UCSD-AML1 (cell line): ENCODE results near the gene PHACTR1.
"Not testable (repeated sequence)": the region's sequence is repeated elsewhere in the genome, so short reads cannot be mapped to it uniquely, and the experiment has no call there.

Experiments
- DNase-seq: peaks from one replicate; lab custom pipeline; 2025; ENCODE audit not compliant: unreplicated experiment; lab: John Stamatoyannopoulos, UW

PHACTR1 gene

DNA sequence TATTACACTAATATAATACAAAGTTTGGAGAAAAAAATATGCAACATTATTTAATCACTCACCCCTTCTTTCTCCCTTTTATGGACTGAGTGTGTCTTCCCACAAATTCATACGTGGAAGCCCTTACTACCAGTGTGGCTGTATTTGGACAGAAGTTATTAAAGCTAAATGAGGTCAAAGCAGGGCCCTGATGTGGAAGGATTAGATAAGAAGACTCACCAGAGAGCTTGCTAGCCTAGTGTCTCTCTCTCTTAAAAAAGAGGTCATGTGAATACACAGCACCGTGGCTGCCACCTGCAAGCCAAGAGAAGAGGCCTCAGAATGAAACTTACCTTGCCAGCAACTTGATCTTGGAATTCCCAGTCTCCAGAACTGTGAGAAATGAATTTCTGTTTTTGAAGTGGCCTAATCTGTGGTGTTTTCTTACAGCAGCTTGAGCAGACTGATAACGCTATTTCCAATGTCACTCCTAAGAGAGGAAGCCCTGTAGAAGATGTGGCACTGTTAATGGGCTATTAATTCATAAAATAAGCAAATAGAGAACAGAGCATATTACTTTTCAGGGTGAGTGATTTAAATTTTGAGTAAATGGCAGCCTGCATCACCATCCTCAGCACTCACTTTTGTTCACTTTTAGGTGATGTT is 378.3 kb downstream of the PHACTR1 start:
- DNase-seq, result no peak

DNA sequence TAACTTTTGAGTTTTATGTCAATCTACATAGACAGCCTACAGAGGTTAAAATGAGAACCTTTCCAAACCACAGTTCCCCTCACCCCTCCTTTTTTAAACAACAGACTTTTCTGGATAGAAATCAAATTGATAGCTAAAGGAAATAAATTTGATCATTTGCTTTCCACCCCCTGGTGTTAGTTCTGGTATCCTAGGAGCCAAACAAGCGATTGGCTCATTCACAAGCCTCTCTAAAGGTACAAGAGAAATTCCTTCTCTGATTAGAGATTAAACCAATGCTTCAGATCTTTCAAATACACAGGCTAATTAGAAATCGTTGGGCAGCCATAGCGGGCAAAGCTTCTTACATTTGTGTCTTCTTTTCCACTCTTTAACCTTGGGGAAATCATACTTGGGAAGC is 379.5 kb downstream of the PHACTR1 start:
- no peak for DNase-seq

DNA sequence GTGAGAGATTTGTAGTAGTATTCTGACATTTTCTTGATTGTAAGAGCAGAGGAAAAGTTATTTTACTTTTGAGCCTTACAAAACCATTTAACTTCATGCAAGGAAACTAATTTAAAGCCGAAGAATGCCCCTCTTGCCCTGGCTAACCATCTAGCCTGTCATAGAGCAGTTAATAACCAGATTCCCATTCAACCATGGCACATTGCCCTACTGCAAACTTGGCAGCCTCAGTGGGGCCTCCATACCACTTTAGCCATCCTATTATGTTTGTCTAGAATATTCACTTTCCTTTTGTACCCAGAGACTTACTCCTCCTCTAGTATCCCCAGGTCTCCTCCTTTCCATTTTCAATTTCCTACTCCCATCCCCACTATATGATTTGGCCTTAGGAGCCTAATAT is 380.9 kb downstream of the PHACTR1 start:
- no peak for DNase-seq

DNA sequence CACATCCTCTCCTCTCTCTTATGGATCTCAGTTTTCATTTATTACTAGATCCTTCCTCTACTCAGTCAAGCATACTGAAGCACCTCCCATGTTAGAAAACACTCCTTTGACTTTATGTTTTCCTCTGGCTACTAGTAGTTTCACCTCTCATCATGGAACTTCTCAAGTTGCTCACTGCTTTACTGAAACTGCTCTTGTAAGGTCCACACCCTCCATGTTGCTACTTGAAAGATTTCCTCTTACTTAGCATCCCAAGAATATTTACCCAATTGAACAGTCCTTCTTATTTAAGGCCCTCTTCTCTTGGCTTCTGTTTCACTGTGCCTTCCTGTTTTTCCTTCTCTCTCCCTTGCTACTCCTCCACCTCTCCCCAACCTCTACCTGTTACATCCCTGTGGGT is 381.4 kb downstream of the PHACTR1 start:
- no peak for DNase-seq

DNA sequence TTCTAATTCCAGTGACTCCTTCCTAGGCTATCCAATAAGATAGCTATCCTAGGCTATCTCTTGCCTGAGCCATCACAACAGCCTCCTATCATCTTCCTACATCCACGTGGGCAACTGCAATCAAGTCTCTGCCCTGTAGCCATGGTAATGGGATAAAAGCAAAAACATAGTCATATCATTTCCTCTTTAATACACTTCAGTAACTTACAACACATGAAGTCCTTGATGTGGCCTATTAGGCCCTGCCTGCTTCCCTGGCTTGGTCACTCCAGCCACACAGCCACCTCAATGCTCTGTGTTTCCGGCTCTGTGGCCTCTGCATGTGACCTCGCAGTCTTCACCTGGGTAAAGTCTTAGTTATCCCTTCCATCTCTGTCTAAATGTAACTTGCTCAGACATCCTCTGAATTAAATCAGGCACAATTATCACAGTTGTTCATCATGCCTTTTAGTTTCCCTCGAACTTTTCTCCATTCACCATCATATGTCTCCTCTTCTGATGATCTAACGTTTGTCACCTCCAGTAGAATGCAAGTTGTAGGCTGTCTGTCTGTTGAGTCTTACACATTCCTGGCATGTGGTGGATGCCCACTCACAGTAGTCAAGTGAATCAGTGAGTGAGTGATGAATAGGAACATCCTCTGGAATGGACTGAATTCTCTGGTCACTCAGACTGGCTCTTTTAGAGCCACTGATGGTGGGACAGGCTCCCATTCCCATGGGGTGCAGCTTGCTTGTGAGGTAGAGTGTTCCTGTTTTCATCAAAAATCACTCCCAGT is 382.4 kb downstream of the PHACTR1 start:
- no peak for DNase-seq

DNA sequence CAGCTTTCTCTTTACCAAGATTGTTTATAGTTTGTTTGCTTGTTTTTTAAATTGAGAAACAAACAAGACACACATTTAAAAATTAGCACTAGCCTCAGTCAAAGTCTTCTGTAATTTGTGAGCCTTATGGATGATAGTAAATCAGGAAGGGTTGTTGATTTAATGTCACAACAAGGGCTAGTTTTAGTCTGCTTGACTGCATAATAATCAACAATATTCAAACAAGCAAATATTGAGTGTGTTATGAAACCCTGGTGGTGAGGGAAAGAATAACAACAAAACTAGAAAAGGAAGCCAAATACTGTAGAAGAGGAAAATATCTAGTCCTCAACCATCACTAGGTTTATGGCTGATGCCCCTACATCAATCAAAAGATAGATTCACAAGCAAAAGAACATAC is 383.2 kb downstream of the PHACTR1 start:
- no peak for DNase-seq

DNA sequence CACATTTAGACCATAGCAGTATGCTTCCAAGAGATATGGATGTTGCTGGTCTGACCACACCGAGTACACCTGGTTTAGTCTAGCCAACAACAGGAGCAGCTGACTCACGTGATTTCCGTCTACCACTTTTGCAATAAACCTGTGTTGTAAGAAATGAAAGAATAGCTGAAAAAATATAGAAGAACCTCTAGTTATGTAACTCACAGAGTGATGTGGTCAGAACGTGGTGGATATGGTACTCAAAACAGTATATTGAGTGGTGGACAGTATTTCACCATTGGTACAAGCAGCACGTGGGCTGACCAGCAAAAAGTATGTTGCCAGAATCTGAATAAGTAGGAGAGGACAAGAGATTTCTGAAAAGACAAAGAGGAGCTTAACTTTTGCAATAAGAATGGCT is 384.8 kb downstream of the PHACTR1 start:
- DNase-seq, result no peak

DNA sequence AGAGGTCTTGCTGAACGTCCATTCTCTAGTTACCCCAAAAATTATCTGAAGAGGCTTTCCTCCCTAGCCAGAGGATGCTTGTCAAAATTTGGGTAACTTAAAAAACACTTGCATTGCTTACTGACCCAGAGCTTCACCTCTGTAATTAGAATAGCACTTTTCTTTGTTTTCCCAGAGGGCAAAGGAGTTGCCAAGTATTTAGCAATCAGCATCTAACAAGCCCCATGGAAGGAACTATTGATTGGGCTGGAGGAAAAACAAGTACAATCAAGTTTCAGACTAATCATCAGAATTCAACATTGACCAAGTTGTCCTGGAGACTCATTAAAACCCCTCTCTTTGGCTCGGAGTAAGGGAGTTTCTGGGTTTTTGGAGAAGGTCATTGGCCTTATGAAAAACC is 385.4 kb downstream of the PHACTR1 start:
- no peak for DNase-seq

DNA sequence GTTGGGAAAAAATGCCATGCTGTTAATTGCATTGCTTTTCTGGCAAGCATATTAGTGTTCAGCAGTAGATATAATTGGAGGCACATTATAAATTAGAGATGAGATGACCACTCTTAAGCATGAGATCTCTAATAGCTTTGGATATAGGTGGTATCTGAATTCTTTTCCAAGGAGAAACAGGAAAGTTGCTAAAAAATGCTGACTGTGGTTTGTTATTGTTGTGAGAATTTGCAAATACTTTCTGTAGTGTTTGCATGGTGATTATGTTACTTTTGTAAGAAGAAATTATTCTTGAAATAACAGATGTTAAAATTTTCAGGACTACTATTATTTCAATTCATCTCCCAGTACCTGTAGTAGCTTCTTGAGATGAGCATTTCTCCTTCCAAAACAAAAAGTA is 386.6 kb downstream of the PHACTR1 start:
- no peak for DNase-seq

DNA sequence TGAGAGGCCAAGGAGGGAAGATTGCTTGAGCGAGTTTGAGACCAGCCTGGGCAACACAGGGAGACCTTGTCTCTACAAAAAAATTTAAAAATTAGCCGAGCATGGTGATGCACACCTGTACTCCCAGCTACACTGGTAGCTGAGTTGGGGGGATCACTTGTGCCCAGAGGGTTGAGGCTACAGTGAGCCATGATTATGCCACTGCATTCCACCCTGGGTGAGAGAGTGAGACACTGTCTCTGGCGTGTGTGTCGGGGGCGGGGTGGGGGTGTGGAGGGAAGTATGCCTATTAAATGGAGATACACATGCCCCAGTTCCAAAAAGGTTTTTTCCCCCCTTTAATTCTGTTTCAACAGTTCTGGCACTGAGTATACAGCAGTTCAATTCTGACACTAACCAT is 388.6 kb downstream of the PHACTR1 start:
- DNase-seq, result no peak

DNA sequence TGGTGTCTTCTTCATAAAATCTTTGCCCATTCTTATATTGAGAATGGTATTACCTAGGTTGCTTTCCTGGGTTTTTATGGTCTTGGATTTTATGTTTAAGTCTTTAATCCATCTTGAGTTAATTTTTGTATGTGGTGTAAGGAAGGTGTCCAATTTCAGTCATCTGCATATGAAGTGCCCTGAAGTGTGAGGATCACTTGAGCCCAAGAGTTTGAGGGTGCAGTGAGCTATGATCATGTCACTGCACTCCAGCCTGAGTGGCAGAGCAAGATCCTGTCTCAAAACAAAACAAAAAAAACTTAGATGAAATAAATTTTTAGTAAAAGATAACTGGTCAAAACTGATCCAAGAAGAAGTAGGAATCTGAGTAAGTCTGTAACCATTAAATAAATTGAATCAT is 396.4 kb downstream of the PHACTR1 start:
- DNase-seq, result no peak

DNA sequence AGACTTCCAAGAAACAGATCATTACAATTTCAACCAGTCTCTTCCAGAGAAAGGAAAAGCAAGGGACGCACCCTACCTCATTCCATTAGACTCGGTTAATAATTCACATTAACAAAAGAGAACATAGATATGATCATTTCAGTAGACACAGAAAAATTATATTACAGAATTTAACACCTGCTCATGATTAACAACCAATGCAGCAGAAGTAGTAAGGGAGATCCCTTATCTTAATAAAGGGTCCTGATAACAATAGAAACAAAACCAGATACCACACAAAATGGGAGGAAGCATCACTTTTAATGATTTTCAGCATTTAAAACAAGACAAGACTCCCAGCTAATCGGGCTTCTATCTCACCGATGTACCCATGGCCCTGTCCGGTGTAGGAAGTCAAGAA is 396.8 kb downstream of the PHACTR1 start:
- DNase-seq, result no peak

DNA sequence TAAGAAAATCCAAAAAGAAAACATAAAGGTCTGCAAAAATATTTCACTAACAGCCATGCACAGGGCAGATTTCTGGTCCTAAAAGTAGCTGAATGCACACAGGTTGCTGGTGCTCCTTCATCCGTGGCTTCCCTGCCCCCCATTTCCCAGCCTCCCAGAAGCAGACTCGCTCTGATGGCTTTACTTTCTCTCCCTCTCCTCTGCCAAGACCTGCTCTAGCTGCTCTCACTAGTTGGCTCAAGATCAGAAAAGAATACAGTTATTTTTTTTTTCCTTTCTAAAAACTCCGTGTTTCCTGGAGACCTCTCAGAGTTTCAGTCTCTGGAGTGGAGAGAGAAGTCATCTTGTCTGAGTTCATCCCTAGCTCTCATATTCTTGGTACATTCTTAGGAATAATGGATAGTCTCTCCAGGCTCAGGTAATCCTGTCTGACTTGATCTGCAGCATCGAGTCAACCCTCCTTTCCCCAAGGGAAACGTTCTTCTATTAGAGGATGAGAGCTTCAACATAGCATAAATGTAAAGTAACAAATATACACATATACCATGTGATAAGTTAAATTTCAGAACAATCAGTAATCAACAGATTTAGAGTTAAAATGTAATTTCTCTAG is 397.5 kb downstream of the PHACTR1 start:
- DNase-seq, result no peak

DNA sequence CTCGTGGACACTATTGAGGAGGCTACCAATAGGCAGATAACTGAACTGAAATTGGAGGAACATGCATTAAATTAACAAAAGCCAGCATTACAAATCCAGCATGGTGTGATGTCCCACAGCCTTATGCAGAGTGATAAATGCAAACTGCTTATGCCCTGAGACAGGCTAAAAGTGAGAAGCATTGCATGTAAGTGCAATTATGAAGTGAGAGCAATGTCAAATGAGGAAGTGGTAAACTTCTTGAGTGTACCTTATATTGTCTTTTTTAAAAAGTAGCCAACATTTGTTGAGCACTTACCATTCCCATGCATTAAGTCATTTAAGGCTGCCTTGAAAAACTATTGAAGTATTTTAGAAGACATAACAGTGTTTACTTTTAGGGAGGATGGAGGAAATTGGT is 399.6 kb downstream of the PHACTR1 start:
- no peak for DNase-seq

DNA sequence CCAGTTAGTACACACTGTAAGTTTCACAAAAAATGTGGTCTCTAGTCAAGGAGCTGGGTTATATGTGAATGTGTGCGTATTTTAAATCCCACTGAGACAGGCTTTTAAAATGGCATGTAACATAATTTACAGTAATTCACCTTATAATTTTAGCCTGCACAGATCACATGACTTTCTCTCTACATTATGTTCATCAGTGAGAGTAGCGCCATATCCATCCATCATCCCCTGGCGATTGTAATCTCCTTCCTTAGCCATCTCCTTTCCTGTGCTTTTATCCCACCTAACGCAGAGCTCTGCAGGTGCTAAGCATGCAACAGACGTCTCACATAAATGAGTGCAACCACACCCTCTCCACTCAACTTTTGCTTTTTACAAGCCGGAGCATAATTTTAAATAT is 401.0 kb downstream of the PHACTR1 start:
- DNase-seq, result no peak

DNA sequence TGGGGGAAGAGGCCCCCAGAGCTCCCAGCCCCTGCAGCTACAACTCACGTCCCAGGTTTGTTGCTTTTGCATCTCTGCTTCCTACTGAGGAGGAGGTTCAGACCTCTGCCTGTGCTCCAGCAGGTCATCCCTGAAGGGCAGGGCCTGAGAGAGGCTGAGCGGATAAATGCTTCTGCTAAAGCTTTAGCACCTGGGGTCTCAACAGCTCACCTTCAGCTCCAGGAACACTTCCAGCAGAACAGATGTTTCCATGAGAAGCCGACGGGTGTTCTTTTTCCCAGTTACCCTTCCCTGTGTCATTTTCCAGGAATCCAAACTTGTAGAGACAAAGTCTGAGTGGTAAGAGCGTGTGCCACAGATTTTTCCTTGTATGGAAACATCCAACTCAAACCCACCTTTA is 403.0 kb downstream of the PHACTR1 start:
- no peak for DNase-seq

DNA sequence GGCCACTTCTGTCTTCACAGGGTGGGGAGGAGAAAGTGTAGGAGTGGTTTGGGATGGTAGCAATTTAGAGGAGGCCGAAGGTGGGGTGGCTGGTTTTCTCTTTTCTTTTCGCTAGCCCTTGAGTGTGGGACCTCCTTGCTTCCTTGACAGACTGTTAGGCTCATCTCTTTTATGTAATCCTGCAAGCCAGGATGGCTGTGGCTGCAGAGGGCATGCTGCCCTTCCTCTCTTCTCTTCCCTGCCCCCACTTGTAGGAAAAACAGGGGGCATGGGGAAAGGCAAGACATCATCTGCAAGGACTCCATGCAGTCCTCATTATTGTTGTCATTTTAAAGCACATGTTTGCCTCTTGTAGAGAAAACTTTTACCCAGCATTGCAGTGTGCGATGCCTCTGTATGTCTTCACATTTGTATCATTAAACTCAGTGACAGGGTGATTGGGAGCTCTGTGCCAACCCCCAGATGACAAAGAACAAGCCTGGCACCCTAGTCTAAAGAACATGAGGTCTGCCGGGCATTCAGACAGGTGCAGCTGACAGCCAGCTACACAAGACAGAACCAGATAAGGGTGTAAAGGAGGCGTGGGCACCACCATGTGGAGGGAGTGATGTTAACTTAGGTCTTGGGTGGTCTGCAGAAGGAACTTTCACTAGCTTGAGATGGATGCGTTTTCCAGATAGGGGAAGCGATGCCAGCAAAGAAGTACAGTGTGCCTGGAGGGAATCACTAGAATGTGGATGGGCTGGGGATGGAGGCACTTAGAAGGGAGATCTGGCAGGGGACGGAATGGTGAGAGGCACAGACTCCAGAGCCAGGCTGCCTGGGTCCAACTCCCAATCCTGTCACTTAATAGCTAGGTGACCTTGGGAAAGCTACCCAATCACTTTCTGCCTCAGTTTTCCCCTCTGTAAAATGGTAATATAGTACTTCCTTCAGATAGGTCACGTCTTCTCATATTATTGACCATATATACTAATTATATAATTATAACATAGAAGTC is 404.2 kb downstream of the PHACTR1 start:
- no peak for DNase-seq

DNA sequence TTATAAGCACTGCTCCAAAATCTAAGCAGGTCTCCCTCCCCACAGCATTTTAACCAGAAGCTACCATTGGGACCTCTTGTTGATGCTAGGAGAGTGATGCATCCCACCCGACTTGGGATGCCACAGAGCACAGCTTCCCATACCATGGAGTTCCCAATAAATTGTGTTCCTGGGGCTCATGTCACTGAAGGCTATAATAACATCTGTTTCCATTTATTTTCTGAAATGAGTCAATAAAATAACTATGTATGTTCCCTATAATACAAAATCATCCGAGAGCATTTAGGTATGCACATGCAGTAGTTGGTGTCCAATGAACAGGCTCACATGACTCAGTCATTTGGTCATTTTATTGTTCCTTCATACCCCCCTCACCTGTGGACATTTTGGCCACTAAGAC is 407.6 kb downstream of the PHACTR1 start:
- DNase-seq, result no peak

DNA sequence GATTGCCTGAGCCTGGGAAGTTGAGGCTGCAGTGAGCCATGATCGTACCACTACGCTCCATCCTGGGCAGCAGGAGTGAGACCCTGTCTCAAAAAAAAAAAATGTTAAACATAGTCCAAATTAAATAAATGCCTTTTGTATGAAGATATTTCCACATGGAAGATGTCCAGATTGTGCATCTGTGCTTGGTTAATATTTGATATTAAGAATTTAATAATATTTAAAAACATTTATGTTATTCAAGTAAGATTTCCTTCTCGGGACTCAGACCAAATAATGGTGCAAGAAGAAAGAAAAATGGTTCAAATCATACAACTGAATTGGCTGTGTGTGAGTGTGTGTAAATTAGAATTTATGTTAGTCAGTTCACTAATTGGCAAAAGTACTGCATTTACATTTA is 409.3 kb downstream of the PHACTR1 start:
- no peak for DNase-seq

DNA sequence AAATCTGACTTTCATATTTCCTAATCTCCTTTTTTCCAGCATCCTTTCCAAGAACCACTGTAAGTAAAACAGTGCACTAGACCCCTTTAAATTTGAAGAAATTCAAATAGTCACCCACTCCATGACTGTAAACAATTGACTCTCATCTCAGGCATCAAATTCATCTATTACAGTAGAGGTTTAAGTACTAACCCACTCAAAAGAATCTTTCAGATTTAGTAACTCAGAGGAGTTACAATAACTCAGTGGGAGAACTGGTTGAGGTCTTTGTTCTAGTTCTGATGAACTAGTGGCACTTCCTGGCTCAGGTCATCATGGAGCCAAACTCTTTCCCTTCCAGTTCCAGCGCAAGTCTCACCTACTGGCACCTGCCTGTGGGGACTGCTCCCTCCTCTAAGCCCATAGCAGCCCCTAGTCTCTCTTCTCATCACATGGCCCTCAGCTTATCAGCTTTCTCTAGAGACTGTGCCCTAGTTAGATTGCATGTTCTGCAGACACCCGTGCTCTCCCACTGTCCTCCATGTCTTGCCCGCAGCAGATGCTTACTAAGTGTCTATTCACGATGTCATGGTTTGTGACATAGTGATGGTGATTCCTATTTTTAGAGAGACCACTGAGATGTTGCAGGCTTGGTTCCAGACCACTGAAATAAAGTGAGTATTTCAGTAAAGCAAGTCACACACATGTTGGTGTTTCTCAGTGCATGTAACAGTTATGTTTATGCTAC is 415.5 kb downstream of the PHACTR1 start:
- DNase-seq, result no peak

DNA sequence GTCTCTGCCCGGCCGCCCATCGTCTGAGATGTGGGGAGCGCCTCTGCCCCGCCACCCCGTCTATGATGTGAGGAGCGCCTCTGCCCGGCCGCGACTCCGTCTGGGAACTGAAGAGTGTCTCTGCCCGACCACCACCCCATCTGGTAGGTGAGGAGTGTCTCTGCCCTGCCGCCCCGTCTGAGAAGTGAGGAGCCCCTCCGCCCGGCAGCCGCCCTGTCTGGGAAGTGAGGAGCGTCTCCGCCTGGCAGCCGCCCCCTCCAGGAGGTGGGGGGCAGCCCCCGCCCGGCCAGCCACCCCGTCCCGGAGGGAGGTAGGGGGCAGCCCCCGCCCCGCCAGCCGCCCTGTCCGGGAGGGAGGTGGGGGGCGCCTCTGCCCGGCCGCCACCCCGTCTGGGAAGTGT is 417.3 kb downstream of the PHACTR1 start:
- not testable (repeated sequence) for DNase-seq
